SH-SY5Y (cell line): Measurements from ENCODE around the gene SHF.

Source experiments
- GATA2 ChIP-seq: IDR thresholded peaks from 2 replicates; pipeline ENCODE4 v1.6.1; 2011; ENCODE audit warnings: mild to moderate bottlenecking, low read depth, low read length
- GATA3 ChIP-seq: IDR thresholded peaks from 2 replicates; pipeline ENCODE4 v1.6.1; 2011; ENCODE audit warnings: low read depth, mild to moderate bottlenecking, low read length, moderate library complexity

DNA sequence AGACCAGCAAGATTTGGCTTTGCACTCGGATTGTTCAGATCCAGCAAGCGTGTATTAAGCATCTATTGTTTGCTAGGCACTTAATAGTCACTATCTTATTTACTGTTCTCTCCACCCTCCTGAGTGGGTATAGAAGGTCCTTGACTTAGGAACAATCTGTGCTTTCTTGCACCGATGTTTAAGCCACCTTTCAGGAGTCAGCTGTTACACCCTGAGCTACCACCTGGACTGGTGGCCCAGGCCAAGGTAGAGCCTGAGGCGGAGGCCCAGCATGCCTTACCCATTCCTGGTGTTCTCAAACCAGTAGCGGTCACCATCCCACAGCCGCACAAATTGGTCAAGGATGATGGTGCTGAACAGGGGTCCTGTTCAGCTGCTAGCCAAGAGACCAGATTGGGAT lies 48.0 kb downstream of the SHF start:
- TF ChIP-seq GATA3: no peak
- no peak for TF ChIP-seq GATA2
